Midbrain (tissue), 1 donor: ENCODE results near the gene C11orf91.
"Not testable (repeated sequence)": the region's sequence is repeated elsewhere in the genome, so short reads cannot be mapped to it uniquely, and the experiment has no call there.

Experiments used
- DNase-seq: peaks from one replicate; lab custom pipeline; 2025; lab: John Stamatoyannopoulos, UW

Gene C11orf91

DNA sequence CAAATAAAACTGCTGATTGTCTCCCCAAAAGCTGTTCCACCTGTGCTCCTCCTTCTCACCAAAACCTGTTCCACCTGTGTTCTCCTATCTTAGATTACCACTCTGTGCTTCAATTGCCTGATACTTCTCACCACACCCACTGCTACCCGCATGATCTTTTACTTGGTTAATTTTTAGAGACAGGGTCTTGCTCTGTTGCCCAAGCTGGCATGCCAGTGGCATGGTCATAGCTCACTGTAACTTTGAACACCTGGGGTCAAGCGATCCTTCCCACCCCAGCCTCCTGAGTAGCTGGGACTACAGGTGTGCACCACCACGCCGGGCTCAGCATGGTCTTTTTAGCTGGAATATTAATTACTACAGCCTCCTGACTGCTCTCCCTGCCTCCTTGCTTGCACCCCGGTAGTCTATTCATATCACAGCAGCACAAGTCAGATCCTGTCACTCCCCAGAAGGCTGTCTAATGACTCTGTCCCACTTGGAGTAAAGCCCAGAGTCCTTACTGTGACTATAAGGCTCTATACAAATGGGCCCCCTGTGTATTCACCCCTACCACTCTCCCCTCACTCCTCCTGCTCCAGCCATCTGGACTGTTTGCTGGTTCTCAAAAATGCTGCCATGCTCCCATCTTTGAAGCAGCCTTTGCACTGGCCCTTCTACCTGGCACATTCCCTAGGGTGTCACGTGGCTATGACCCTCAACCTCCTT, 3.5 kb downstream of the C11orf91 start:
- no peak for DNase-seq

DNA sequence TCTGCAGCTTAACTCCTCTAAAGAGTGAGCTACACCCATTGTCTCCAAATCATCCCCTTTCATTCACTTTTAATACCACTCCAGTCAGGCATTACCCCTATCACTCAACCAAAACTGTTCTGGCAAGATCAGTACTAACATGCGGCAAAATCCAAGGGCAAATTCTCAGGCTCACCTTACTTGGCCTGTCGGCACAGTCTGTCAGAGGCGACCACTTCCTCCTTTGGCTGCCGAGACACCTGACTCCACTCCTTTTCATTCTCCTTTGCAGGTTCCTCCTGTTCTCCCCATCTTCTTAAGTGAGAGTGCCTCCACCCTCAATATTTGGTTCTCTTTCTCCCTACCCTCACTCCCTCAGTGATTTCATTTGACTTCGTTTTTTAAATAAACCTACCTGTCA, 4.2 kb downstream of the C11orf91 start:
- DNase-seq: no peak

DNA sequence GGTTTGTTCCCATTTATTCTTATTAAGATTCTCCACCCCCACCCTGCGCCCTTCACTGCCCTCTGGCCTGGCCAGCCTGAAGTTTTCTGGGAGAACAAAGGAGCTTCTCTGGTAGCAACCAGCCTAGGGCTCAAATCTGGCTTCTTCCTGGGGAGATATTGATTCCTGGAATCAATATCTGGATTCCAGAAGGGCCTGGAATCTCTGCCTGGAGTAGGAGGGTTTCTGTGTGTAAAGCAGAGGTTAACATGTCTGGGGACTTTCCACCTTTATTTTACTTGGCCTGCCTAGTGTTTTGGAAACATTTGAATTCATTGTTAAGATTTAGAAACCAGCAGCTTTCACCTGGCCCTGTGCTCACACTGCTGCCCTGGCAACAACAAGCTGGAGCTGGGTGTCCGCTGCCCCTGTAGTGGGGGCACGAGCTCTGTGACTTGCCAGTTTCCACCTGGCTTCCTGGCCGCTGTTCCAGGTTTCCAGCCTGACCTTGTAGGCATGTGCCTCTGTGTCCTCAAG, 5.5 kb downstream of the C11orf91 start:
- no peak for DNase-seq

DNA sequence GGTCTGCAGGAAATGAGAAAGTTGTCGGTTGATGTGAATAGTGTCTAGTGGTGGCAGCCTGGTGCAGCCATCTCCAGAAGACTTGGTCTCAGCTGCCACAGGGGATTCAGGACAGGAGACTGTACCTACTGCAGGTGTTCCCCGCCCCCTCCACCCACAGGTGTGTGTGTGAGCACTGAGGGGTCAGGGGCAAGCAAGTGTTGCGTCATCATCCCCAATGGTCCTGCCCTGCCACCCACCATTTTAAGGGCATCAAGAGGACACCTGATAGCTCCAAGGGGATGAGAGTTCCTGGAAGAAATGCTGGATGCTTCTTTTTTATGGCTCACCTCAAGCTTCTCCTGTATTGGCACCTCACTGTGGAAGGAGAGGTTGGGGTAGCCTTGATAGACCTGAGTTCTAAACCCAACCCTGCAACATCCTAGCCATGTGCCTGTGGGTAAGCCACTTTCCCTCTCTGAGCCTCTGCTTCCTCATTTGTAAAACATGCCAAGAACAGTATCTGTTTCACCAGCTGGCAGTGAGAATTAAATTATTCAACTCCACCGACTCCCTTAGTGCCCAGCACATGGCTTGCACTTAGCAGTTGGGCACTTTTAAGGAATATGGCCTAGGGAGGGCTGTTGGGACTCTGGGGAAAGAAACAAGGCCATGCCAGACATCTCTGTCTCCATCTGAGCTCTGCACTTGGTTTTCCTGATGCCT, 6.1 kb downstream of the C11orf91 start:
- no peak for DNase-seq

DNA sequence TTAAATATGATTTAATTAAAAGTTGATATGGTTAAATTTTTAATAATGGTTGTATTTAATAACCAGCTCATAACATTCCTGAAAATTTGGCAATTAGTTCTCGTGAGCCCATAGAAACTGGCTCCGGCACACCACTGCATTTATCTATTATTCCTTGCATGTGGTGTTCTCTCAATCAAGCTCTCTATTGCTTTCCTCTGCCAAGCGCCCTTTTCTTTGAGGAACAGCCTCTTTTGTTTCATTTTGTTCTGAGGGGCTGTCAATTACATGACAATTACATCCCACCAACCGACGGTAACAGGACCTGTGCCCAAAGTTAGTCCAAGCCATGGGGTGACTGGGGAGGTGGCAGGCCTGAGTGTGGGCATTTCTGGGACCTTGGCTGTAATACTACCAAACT, 8.1 kb downstream of the C11orf91 start:
- no peak for DNase-seq

DNA sequence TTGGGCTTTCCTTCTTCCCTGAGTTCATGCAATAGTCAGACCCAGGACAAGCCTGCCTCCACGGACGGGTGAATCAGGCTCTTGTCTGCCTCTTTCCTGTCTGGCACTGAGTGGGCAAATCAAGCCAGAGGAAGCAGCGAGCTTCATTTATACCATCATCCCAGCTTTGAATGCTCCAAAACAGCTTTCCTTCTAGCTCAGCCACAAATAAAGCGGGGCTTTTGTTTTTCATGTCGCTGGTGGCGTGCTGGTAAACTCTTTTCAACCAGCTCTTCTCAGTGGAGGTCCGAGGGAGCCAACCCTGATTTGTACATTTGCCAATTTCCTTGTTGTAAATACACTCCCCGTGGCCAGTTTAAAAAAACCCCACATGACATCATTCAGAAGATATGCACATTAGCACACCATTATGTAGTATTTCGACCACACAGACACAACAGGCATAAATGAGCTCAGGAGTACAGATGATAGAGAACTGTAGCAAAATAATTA, 8.6 kb downstream of the C11orf91 start:
- DNase-seq: peak; percentile 82

DNA sequence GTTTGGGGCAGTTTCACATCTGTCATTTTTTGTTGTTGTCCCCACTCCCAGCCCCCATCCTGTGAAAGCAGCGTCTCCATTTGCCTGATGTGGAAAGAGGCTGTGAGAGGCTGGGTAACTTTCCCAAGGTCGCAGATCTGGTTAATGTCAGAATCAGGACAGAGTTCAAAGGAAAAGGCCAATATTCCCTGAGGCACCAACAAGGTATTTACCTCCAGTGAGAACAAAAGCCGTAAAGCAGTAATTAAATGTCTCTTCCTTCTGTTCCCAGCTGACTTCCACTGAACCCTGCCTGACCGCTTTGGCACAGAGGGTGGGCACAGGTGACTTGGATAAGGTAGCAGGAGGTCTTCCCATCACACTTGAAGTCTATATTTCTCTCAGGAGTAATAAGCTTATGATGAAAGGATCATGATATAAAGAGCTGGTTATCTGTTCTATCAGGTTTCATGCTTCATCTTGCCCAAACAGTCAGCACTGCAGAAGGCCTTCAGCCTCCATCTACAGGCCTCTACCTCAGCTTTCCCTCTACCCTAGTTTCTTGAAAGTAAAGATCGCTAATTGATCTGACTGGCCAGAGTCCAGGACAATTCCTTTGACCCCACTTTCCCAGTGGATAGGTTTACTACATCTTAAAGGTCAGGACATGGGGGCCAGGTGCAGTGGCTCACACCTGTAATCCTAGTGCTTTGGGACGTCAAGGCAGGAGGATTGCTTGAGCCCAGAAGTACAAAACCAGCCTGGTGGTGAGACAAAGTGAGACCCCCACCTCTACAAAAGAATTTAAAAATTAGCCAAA, 9.4 kb downstream of the C11orf91 start:
- no peak for DNase-seq

DNA sequence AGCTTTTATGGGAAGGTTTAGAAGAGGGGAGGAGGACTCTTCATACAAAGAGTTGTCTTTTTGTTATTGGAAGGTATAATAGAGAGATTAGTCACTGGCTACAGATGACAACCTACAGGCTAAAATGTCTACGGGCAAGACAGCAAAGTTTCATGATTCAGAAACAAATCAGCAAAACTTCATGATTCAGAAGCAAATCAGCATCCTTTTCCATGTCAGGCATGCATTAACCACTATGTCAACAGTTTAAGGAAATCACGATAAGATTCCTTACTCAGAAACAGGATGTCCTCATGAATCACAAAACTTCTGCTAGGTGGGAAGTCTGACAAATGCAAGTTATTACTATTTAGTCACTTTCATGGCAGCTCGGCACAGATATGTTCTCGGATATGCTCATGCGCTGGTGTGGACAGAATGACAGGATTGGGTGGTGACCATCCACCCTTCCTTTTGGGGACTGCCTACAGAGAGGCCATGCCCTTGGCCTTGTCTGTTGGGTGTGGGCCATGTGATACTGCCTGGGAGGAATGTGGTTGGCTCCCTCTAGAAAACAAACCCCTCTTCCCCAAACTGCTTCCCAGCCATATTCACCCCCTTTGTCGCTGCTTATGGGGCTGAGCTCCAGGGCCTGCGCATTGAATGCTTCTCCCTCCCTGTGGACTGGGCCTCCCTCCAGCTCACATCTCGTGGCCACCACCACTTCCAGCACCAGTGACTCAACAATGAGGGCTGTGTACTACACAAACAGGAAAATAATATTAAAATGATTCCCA, 10.1 kb downstream of the C11orf91 start:
- peak; percentile 62 for DNase-seq

DNA sequence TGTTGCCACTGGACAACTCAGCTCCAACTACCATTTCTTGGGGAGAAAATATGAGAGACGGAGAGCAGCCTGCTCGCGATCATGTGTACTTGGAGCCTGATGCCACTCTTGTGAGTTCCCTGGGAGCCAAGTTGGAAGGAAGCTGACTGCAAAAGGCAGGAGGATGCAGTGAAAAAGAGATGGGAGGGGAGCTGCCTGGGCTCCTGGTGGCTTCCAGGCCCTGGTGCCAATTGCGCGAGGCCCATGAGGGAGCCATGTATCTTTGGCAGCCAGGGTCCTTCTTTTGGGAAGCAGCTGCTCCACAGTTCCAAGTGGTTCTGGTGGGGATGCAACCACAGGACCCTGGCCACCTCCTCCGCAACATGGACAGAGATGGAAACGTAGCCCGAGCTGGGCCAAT, 11.1 kb downstream of the C11orf91 start:
- DNase-seq: no peak

DNA sequence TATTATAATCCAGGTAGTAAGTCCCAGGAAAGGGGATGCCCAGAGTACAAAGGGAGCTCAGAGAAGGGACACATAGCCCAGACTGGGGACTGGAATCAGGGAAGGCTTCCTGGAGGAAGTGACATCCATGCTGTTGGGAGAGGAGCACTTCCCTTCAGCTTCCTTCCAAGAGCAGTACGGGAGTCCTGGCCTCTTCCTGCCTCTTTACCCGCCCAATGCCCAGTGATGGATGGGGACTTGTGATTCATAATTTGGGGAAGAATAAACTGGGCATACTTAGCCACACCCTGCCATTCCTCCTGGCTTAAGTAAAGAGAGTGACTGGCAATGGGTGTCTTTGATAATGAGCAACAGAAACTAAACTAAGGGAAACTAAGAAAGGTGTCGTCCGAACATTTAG, 11.5 kb downstream of the C11orf91 start:
- no peak for DNase-seq

DNA sequence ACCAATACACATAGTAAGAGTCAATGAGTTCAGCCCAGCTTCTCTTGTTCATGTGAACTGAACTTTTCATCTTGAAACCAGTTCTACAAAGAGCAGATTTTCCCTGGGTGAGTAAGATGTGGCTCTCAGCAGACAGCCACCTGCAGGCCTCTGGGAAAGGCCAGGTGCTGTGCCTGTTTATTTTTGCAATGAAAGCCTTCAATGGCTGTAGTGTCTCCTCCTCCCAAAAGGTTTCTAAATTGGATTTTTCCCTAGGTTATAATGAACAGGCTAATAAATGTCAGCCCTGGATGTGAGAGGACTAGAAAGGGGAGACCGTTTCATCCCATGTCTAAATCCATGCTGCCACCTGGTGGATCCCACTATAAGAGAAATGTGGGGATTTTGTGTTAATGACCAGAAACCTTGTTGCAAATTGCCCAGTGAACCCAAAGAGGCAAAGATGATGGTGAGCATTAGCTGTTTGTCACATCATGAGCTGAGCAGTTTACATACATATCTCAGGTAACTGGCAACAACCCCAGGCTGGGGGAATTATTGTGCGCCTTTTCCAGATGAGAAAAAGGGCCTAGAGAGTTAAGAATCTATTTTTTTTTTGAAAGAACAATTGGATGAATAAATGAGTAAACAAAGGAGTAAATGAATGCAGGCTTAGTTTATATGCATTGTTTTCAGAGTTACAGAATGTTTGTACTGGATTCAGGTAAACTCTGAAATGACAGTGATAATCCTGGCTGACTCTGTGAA, 12.7 kb downstream of the C11orf91 start:
- peak; percentile 75 for DNase-seq

DNA sequence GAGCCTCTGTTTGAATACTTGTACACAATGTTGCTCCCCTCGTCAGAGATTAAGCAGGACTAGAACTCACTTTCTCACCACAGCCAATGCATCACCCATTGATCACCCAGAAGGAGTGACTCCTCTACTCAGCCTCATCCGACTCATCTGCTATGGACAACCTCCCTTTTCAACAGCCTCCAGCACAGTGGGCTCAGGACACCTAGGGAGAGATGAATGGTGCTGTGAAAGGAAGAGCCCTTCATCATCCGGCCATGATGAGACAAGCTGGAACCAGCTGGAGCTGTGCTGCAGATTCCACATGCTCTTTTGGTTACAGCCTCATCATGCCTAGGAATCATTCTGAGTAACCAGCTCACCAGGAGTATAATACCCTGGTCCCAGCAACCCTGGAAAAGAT, 15.5 kb downstream of the C11orf91 start:
- DNase-seq: no peak

DNA sequence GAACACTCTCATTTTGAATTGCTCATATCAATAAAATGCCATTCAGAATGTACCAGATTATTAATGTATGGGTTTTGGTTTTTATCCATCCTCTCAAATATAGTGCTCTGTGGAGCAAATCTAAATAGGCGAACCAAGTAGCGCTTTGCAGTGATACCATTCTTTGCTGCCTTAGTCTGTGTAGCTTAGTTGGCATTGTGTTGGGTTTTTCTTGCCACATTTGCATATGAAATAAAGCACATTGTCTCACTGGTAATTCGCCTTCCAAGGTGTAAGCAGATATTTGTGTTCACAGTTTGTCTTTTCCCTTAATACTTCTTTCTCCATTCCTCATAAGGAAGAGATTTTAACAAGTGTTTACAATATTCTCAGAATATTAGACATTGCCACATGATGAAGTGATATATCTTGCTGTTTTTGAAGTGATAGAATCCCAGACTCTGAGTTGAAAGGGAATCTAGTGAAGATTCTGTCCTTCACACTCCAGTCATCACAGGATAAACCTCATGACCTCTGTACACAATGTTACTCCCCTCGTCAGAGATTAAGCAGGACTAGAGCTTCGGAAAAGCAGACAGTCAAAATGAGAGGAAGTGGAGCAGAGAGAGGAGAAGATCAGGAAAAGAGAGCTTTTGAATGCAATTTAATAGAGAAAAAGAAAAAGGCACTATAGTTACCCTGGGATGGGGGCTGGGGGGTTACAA, 16.5 kb downstream of the C11orf91 start:
- DNase-seq: no peak

DNA sequence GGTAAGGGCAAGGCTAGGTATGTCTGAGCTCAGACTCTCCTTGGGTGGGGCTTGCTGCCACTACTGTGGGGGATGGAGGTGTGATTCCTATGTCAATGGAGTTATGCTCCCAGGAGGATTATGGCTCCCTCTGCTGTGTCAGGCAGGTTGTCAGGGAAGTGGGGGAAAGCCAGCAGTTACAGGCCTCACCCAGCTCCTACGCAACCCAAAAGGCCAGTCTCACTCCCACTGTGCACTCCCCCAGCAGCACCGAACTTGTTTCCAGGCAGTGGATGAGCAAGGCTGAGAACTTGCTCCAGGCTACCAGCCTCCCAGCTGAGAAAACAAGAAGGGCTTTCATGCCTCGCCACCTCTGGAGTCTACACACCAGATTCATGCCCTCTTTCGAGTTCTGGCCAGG, 18.2 kb downstream of the C11orf91 start:
- DNase-seq: no peak

DNA sequence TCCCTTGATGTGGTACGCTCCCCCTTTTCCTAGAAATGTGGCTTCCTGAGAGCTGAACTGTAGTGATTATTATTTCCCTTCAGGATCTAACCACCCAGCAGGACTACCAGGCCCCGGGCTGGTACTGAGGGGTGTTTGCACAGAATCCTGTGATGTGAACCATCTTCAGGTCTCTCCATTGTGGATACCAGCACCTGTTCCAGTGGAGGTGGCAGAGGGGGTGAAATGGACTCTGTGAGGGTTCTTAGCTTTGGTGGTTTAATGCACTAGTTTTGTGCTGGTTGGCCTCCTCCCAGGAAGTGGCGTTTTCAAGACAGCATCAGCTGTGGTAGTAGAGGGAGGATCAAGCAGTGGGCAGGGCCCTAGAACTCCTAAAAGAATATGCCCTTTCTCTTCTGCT, 18.6 kb downstream of the C11orf91 start:
- DNase-seq: no peak

DNA sequence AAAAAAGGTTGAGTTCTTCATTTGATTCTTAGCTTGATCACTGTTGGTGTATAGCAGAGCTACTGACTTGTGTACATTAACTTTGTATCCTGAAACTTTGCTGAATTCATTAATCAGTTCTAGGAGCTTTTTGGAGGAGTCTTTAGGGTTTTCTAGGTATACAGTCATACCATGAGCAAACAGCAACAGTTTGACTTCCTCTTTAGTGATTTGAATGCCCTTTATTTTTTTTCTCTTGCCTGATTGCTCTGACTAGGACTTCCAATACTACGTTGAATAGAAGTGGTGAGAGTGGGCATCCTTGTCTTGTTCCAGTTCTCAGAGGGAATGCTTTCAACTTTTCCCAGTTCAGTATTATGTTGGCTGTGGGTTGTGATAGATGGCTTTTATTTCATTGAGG, 22.0 kb downstream of the C11orf91 start:
- not testable (repeated sequence) for DNase-seq

DNA sequence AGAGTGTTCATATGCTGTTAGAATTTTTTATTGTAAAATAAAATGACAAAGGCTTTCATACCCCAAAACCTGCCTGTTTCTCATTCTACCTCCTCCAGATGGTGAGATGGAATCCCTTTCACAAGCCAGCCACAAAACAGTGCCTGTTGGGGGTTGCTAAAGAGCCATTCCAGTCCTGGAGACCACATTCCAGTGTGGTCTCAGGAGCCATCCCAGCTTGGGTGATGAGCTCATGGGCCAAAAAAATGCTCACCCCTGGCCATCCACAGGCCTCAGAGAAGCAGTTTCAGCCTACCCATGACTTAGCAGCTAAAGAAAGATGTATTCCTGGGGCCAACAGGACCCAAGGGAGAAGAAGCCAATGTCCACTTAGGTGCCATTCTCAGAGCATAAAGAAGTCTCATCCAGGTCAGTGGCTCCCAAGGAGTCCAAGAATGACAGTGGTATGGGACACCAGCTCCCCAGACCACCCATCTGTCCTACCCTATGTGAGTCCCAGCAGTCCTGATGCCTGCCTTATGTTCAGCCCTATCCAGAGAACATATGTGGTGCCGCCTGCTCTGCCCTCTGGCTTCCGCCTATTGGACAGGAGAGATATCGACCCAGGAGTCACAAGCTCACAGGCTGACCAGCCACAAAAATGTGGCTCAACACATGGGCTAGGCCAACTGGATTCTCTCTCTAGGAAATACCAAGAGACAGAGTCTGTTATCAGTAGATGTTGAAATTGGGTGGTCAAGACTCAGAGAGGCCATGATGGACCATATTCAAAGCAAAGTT, 26.4 kb downstream of the C11orf91 start:
- DNase-seq: no peak

DNA sequence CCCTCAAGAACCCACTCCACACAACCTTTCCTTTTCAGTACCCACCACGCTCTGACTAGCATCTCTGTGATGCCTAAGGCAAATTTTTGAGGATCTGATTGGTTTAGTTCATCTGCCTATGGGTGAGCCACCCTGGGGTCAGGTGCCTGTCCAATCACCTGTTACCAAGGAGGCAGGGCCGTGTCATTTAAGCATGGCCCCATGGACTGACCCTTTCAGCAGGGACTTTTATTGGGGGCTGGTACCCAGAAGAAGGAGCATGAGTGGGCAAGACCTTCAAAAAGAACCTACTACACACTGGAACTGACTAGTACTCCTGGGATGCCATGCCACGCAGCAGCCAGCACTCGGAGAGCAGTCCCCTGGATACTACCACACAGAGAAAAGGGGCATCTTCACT, 28.4 kb downstream of the C11orf91 start:
- no peak for DNase-seq

DNA sequence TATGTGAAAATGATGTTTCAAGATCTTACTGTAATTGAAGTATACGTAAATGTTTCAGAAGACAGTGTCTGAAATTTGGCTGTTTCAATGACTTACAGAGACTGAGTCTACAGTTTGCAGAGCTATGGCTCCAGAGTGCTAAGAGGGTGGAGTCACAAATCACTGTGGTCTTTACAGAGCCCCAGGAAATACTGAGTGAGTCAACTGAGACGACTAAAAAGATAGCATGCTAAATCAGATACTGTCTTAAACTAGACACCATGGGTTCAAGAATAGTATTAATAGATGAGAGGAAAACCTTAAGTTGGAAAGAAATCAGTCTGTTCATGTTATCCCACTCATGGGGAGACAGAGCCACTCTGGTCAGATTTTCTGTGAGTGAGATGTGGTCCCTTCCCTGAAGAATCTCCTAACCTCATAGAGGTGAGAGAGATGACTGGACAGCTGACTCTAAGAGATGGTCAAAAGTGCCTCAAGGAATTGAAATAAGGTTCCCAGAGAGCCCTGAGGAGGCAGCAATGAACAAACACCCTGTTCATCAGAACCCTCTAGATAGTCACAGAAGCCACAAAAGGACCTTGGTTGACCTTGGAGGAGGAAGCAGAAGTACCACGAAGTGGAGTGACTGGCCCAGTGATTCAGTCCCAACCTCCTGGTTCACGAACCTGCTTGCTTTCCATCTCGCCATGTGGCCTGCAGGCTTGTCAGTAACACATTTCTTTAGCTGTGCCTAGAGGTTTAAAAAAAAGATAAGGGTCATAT, 30.2 kb downstream of the C11orf91 start:
- DNase-seq: no peak
